ENCODE measurements around the gene DOCK4. TPM values are rescaled to one million over a fixed set of nuclear protein-coding genes. Genes with fewer than 3 reads are reported as not detected.

The DOCK4 gene
- total and polyA plus RNA-seq, 2 of the 8 experiments (the other 6 are each of a cell fraction or from before 2014, with no cell fraction given) = 5.1 to 23.6 TPM

GRCh38 chr7:111987886-111988285 is 218.3 kb downstream of the DOCK4 start (continued):
- TF ChIP-seq TEAD4 (IDR thresholded peaks at IDR 0.05; ENCODE audit: low read depth, low read length) = no peak

All from H1 (cell line).